Measurements from ENCODE around the gene ZAP70.
"Not testable (repeated sequence)": the region's sequence is repeated elsewhere in the genome, so short reads cannot be mapped to it uniquely, and the experiment has no call there.

ZAP70 gene

GRCh38 chr2:97713296-97714083, at the start of gene ZAP70:
Gene ZAP70, plus strand, starts transcription at chr2:97713576. Its CDS starts 10,461 bp downstream, at chr2:97724037.
- DNase-seq (ENCODE audit: low read depth) = no peak

GRCh38 chr2:97663626-97663961, 49.8 kb upstream of the ZAP70 start:
- no peak for DNase-seq (ENCODE audit: low read depth)

- peak; percentile 98 for DNase-seq (ENCODE audit: low read depth)
Measured at GRCh38 chr2:97663962-97664635, 49.3 kb upstream of the ZAP70 start, which contains the start of gene ACTR1B. Gene ACTR1B, minus strand, starts transcription at chr2:97664044. Its CDS starts 154 bp downstream, at chr2:97663890.

GRCh38 chr2:97664636-97664970, 48.8 kb upstream of the ZAP70 start:
- no peak for DNase-seq (ENCODE audit: low read depth)

GRCh38 chr2:97669448-97669847, 43.9 kb upstream of the ZAP70 start, which contains the start of gene C2orf92:
Gene C2orf92, plus strand, starts transcription at chr2:97669713. Its CDS starts 76 bp downstream, at chr2:97669789.
- no peak for DNase-seq (ENCODE audit: low read depth)

- DNase-seq (ENCODE audit: low read depth) = no peak
Measured at GRCh38 chr2:97670471-97670870, 42.9 kb upstream of the ZAP70 start.

- DNase-seq (ENCODE audit: low read depth) = no peak
Measured at GRCh38 chr2:97671526-97671925, 41.9 kb upstream of the ZAP70 start.

GRCh38 chr2:97672606-97673140, 40.7 kb upstream of the ZAP70 start:
- not testable (repeated sequence) for DNase-seq (ENCODE audit: low read depth)

- DNase-seq (ENCODE audit: low read depth) = peak; percentile 37
Measured at GRCh38 chr2:97673182-97673914, 40.0 kb upstream of the ZAP70 start.

GRCh38 chr2:97673915-97674283, 39.5 kb upstream of the ZAP70 start:
- DNase-seq (ENCODE audit: low read depth) = no peak

GRCh38 chr2:97675430-97676113, 37.8 kb upstream of the ZAP70 start:
- no peak for DNase-seq (ENCODE audit: low read depth)

GRCh38 chr2:97676620-97677019, 36.8 kb upstream of the ZAP70 start:
- DNase-seq (ENCODE audit: low read depth) = no peak

- DNase-seq (ENCODE audit: low read depth) = no peak
Measured at GRCh38 chr2:97677480-97677879, 35.9 kb upstream of the ZAP70 start.

- DNase-seq (ENCODE audit: low read depth) = no peak
Measured at GRCh38 chr2:97678298-97678697, 35.1 kb upstream of the ZAP70 start.

GRCh38 chr2:97687235-97687634, 26.1 kb upstream of the ZAP70 start:
- DNase-seq (ENCODE audit: low read depth) = not testable (repeated sequence)

GRCh38 chr2:97688062-97688827, 25.1 kb upstream of the ZAP70 start:
- DNase-seq (ENCODE audit: low read depth) = no peak

- no peak for DNase-seq (ENCODE audit: low read depth)
Measured at GRCh38 chr2:97691166-97691565, 22.2 kb upstream of the ZAP70 start.

GRCh38 chr2:97693476-97693875, 19.9 kb upstream of the ZAP70 start:
- peak; percentile 55 for DNase-seq (ENCODE audit: low read depth)

- no peak for DNase-seq (ENCODE audit: low read depth)
Measured at GRCh38 chr2:97695744-97696143, 17.6 kb upstream of the ZAP70 start.

- DNase-seq (ENCODE audit: low read depth) = peak; percentile 82
Measured at GRCh38 chr2:97697252-97698235, 15.8 kb upstream of the ZAP70 start.
